Hematopoietic multipotent progenitor cell (in vitro differentiated cells): ENCODE measurements around the gene SPNS2. TPM values are rescaled to one million over a fixed set of nuclear protein-coding genes. Genes with fewer than 3 reads are reported as not detected.

Source experiments
- DNase-seq, 3 donors: peaks; one replicate each; pipeline ENCODE4 v3.0.0-alpha.2; 2011 to 2015; ENCODE audit warnings: low read depth in 2 of 3, low spot score in 2 of 3
- total RNA-seq: library from RNA; depleted of rRNA; stranded (reverse); fragments of >200 nt; gene quantifications from one replicate; pipeline ENCODE4 v1.2.3, GENCODE V29; 2012

The SPNS2 gene
- total RNA-seq = 101 TPM

DNA sequence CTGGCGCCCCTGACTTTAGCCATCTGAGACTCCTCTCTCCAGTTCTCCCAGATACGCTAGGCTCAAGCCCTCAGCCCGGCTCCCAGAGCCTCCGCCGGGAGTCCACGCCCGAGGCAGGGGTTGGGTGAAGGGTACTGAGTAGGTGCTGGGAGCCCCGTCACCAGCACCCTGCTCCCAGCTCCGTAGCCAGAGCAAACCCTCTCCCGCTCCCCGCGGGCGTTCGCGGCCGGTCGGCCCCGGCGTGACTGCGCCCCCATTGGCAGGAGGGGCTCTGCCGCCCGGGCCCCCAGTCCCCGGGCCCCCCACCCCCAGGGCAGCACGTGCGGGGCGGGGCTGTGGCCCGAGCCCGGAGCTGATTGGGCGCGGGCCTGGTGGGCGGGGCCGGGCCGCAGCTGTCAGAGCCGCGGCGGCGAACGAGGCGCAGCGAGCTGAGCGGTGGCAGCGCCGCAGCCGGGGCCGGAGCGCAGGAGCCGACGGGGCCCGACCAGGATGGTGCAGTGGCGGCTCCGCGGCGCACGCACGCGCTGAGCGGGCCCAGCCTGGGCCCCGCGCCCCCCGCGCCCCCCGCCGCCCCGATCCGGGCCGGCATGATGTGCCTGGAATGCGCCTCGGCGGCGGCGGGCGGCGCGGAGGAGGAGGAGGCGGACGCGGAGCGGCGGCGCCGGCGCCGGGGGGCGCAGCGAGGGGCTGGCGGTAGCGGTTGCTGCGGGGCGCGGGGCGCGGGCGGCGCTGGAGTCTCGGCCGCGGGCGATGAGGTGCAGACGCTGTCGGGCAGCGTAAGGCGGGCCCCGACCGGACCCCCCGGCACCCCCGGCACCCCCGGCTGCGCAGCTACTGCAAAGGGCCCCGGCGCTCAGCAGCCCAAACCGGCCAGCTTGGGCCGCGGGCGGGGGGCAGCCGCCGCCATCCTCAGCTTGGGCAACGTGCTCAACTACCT is at the start of gene SPNS2:
Gene SPNS2 (plus strand): TSS at position 421 of the 937 bp plus-strand sequence. CDS start 167 bp downstream, at position 588.
- peak; percentile 38 to 77 (median 76) for DNase-seq

- DNase-seq = no peak
Observed at GRCh38 chr17:4449736-4450135, 48.9 kb upstream of the SPNS2 start.

DNA sequence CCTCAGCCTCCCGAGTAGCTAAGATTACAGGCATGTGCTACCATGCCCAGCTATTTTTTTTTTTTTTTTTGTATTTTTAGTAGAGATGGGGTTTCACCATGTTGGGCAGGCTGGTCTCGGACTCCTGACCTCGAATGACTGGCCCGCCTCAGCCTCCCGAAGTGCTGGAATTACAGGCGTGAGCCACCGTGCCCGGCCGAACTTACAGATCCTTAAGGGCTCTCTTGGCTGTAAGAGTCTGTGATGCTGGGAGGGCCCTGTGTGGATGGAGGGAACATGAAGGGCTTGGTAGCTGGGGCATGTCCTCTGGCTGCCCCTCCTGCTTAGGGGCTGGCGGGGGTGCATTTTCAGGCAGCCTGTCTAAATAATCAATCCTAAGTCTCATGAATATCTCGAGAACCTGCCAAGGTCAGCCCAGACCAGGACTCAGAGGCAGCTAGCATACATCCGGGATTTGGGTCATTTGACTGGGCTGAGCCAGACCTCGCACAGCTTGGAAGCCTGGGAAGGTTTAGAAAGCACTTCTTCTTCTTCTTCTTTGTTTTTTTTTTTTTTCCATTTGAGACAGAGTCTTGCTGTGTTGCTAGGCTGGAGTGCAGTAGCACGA is 47.9 kb upstream of the SPNS2 start:
- no peak for DNase-seq

GRCh38 chr17:4453812-4454591 is 44.7 kb upstream of the SPNS2 start:
- no peak for DNase-seq

GRCh38 chr17:4460661-4461060 is 38.0 kb upstream of the SPNS2 start:
- DNase-seq = peak in 1 of 3 donors; percentile 40

DNA sequence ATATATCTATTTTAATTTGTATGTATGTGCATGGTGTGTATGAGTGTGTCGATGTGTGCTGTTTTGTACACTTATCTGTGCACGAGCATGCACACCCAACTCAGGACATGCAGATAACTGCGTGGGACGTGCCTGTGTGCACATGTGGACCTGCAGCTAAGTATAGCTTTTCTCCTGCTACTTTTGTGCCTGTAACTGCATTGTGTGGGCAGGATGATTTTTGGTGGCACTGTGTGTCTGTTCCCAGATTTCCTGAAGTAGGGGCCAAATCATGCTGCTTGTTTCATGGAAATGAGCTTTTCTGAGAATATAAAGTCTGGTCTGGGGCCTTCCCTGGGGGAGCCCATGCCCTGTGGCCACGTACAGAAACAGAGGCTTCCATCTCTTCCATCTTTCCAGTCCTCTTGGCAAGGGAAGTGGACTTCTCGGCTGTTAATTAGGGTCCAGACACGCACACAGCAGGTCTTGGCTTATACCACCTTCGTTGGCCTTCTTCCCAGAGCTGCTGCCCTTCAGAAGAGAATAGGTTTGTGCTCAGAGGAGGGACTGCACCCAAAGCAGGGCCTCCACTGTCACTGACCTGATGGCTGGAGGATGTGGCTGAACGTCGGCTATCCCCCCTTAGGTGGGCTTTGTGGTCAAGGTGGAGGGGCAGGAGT is 34.7 kb upstream of the SPNS2 start:
- no peak for DNase-seq

GRCh38 chr17:4465786-4466185 is 32.9 kb upstream of the SPNS2 start:
- no peak for DNase-seq

DNA sequence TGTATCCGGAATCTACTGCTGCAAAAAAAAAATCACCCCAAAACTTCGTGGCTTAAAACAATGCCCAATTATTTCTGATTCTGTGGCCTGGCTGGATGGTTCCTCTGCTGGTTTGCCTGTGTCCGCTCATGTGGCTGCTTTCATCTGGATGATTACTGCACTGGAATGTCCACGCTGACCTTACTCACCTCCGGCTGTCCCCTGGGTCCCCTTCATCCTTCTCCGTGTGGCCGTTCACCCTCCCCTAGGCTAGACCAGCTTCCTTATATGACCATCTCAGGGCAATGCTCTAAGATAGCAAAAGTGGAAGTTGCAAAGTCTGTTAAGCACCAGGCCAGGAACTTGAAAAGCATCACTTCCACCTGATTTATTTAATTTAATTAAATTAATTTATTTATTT is 31.4 kb upstream of the SPNS2 start:
- no peak for DNase-seq

DNA sequence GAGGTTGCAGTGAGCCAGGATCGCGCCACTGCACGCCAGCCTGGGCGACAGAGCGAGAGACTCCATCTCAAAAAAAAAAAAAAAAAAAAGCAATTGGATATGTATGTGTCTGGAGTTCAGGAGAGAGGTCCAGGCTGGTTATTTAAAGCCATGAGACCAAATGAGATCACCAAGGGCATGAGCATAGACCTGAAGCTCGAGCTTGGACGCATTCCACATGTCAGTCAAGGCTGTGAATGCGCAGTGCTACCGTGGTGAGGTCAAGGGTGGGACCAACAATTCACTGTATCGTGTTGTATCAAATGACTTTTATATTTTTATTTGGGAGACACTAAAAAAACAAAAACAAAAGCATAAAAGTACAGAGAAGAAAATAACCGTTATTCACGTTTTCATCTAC is 29.1 kb upstream of the SPNS2 start:
- DNase-seq = no peak

DNA sequence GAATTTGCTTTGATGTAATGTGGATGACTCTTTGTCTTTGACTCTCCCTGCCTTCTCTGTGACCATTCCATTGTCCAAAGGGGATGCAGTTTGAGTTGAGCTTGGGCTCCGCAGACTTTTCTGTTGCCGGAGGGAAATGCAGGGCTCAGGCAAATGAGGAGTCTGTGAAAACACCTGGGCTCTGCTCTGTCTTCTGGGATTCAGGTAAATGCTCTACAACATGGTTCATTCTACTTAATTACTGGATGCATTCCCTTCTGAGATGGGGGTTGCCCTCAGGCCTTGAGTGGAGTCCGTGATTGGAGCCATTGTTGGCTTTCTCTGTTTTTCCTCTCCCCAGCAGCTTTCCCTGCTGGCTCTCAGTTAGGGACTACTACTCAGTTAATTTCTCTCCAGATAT is 26.4 kb upstream of the SPNS2 start:
- no peak for DNase-seq

- DNase-seq = no peak
Observed at GRCh38 chr17:4474093-4474492, 24.6 kb upstream of the SPNS2 start.

DNA sequence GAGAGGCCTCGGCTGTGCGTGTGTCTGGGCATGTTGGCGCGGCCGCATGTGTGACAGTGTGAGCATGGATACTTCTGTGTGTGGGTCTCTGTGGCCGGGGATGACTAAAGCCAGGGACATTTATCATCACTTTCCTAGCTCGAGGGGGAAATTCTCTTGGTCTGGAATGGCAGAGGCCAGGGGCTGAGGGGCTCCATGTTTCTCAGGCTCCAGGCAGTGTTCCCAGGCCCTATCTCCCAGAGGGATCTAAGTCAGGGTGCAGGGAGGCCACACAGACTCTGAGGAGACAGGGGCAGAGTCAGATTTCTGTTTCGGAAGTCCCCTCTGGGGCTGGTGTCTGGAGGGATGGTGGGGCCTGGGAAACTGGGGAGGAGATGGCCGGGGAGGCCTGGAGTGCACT is 23.7 kb upstream of the SPNS2 start:
- DNase-seq = no peak

GRCh38 chr17:4475463-4475862 is 23.2 kb upstream of the SPNS2 start:
- DNase-seq = no peak

DNA sequence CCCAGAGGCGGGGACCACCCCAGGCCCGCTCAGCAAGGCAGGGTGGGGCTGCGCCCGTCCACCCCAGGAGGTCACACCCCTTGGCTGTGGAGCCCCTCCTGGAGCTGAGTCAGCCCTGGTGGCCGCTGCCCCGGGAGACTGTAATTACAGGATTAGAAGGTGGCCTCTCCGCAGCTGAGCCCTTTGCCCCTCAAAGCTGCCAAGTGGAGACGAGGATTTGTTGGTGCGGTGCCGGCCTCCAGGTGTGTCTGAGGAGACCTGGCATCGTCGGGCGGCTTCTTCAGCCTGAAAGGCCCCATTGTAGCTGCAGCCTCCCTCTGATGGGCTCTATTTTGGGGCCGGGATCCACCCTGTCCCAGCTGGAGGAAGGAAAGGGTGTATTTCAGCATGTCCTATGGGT is 22.7 kb upstream of the SPNS2 start:
- no peak for DNase-seq

GRCh38 chr17:4476511-4477070 is 22.1 kb upstream of the SPNS2 start:
- no peak for DNase-seq

- DNase-seq = no peak
Observed at GRCh38 chr17:4477255-4477791, 21.4 kb upstream of the SPNS2 start.

- DNase-seq = no peak
Observed at GRCh38 chr17:4478318-4478830, 20.3 kb upstream of the SPNS2 start.

GRCh38 chr17:4479340-4479981 is 19.2 kb upstream of the SPNS2 start:
- DNase-seq = no peak

- DNase-seq = no peak
Observed at GRCh38 chr17:4479982-4480751, 18.5 kb upstream of the SPNS2 start.
